ENCODE data around the gene CALML5.

The CALML5 gene

DNA sequence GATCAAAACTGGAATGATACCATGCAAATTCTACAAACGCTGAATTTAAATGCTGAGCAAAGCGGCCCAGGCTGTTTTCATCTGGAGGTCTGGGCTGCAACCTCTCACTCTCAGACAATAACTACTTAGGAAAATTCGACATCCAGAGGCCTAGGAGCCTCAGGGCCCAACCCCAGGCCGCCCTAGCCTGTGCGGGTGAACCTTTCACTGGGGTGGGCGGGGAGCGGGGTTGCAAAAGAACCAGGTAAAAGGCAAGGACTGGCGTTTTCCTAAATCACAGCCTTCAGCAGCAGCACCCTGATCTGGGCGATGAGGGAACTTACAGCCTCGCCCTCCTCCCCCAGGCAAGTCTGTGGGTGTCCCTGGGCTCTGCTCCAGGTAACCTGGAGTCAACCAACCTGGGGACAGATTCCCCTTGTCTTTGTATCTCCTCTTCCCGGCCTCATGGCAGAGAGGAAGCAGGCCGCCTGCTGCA is 33.4 kb downstream of the CALML5 start:
- DNase-seq (ENCODE audit: low read depth in 2 of 3, low spot score in 2 of 3), result no peak

DNA sequence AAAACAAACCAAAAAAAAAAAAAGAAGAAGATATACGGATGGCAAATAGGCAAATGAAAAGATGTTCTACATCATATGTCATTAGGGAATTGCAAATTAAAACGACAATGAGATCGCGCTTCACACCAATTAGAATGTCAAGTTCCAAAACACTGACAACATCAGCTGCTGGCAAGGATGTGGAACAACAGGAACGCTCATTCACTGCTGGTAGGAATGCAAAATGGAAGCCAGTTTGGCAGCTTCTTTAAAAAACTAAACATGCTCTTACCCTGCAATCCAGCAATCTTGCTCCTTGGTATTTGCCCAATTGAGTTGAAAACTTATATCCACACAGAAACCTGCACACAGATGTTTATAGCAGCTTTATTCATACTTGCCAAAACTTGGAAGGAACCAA is 34.8 kb downstream of the CALML5 start:
- no peak for DNase-seq (ENCODE audit: low read depth in 2 of 3, low spot score in 2 of 3)

DNA sequence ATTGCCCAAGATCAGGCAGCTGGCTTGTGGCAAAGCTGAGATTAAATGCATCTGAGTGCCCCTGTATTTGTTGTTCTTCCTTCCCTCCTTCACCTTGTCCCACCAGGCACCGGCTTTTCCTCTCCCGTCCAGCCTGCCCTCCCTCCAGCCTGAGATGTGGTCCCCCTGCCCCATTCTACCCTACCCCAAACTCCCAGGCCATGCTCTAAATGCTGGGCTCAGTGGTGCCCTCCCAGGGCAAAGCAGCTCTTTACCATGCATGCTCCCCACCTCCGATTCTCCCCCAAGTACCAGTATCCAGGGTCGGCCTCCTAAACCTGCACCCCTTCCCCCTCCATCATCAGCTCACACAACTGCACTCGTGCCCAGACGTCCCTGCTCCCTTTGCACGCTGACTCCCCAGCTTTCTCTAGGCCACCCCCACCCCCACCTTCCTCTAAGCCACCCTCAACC is 36.5 kb downstream of the CALML5 start:
- DNase-seq (ENCODE audit: low read depth in 2 of 3, low spot score in 2 of 3), result no peak

DNA sequence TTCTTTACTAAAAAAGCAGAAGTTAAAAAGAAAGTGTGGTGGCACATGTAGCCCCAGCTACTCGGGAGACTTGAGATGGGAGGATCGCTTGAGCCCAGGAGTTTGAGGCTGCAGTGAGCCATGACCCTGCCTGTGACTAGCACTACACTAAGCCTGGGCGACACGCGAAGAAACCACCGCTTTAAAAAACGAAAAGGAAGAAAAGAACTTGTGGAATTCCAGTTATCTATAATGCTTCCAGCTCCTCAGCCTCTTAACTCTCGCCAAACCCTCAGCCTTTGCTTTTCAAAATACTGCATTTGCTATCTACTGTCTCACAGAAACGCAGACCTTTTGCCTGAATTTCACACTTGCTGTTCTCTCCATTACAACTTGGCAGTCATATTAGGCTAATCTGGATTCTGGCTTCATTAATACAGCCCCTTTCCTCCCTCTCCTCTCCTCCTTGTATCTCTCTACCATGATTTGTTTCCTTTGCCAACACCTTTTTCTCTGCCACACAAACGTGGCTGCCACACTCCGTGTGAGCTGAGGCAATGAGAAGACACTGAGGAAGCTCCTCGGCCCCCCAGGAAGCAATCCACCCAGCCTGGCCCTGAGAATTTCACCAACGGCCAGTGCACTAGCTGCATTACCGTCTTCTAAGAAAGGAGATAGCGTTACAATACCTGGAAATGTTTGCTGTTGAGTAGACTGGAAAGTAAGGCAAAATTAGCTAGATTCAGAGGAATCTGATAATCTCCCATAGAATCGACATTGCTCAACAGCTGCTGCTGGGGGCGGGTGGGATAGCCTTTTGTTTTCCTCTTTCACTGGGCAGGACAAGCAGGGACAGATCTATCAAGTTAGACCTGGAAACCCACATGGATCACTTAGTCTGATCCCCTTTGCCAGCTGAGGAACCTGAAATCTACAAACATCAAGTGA is 37.2 kb downstream of the CALML5 start:
- no peak for DNase-seq (ENCODE audit: low read depth in 2 of 3, low spot score in 2 of 3)

DNA sequence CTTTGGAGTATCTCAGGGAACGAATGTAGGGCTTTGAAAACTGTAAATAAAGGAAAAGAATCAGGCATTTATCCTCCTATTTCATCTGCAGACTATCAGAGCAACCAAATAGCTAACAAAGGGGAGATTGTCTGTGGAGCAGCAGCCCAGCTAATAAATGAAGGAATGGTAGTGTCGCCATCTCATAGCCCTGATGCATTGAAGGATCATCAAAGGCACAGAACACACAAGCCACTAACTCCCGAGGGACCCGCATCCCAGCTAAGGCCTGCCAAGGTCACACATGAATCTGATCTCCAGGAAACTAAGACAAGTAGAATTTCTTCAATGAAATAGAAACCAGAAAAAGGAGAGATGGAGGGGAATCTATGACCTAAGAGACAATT is 38.2 kb downstream of the CALML5 start:
- no peak for DNase-seq (ENCODE audit: low read depth in 2 of 3, low spot score in 2 of 3)

DNA sequence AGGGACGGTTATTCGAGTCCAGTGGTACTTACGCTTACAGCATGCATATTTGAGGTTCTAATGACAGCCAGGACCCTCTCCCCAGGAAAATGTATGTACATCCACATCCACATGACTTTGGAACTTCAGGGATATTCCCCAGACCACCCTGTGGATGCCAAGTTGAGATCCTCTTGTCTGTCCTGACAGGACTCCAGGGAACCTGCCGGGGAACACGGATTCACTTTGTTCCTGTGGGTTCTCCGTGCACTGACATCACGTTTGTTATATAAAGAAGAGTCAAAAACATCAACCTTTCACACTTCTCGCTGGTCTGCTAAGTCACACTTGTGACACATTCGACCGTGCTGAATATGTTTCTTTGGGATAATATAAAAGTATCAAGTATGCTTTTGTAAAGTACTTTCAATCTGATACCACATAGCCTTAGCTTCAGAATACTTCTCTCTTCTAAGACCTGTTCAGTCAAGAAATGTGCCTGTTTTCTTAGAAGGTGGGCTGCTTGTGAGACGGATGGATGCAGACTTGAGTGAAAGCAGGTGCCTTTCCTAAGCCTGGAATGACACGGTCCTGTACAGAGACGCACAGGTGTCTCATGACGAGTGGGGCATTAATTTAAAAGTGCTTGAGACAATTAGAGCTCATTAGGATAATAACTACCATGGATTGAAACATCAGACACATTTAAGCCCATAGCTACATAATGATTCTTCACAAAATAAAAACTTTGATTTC is 38.7 kb downstream of the CALML5 start:
- no peak for DNase-seq (ENCODE audit: low read depth in 2 of 3, low spot score in 2 of 3)

DNA sequence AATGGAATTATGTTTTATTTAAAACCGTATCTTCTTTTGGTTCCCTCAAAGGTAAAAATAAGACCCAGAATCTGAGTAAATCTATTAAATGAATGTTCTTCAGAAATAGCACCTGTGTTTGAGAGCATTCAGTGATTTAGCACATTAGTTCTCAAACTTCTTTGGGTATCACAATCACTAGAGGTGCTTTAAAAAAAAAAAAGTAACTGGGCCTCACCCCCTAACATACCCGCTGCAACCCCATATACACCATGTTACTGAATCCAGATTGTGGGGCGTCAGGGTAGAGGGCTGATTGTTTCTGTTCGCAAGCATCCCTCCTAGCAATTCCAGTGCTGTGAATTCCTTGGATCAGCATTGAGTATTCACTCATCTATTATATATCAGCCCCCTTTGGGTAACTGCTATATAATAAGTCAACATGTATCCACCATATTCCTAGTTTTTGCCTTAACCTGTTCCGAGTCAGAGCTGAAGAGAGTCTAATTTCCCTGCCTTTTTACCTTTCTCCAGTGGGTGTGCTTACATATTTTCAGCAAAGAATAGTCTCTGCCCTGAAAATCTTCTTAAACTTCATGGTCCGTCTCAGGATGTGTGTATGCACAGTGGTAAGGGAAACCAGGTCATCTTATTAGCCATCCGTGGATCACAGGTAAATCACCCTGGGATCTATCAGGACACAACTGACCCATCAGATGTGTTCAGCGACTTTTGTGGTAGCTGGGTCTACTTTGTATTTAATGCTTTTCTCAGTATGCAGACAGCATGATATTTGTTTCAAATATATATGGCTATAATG is 40.2 kb downstream of the CALML5 start:
- no peak for DNase-seq (ENCODE audit: low read depth in 2 of 3, low spot score in 2 of 3)

DNA sequence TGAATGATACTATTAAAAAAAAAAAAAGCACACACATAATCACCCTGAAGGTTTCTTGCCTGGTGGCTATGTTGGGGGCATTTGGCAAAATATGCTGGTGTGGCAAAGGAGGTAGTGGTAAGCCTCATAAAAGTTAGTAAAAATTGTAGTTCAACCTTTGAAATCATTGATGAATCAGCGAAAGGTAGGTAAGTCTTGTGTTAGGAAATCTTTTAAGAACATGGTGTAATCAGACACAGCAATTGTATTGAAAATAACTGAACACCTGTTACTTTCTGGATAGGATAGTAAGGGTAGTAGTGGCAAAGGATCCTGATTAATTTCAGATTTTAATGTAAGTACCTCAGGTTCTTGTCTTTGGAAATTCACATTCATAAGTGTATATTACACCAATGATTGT is 40.9 kb downstream of the CALML5 start:
- DNase-seq (ENCODE audit: low read depth in 2 of 3, low spot score in 2 of 3), result no peak

DNA sequence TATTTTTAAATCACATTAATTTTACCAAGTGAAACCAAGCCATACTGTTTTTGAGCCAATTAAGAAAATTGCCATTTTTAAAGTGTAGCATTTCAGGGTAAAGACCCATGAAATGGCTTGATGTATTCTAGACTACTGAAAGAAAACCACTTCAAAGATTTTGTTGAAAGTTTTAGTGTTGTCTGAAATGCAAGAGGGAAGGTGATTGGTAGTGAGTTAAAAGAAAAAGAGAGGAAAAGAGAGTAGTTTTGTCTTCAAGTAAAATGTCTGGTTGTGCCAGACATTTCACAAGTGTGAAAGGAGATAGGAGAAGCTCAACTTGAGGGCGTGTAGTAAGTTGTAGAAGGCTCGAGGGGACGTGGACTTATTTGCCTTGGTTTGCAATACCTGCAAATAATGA is 41.6 kb downstream of the CALML5 start:
- no peak for DNase-seq (ENCODE audit: low read depth in 2 of 3, low spot score in 2 of 3)

DNA sequence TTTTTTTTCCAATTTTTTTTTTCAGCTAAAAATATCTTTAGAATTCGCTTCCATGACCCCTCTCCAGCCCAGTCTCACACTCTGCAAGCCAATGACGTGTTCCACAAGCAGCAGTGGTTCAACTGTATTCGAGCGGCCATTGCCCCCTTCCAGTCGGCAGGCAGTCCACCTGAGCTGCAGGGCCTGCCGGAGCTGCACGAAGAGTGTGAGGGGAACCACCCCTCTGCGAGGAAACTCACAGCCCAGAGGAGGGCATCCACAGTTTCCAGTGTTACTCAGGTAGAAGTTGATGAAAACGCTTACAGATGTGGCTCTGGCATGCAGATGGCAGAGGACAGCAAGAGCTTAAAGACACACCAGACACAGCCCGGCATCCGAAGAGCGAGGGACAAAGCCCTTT is 42.8 kb downstream of the CALML5 start:
- no peak for DNase-seq (ENCODE audit: low read depth in 2 of 3, low spot score in 2 of 3)

DNA sequence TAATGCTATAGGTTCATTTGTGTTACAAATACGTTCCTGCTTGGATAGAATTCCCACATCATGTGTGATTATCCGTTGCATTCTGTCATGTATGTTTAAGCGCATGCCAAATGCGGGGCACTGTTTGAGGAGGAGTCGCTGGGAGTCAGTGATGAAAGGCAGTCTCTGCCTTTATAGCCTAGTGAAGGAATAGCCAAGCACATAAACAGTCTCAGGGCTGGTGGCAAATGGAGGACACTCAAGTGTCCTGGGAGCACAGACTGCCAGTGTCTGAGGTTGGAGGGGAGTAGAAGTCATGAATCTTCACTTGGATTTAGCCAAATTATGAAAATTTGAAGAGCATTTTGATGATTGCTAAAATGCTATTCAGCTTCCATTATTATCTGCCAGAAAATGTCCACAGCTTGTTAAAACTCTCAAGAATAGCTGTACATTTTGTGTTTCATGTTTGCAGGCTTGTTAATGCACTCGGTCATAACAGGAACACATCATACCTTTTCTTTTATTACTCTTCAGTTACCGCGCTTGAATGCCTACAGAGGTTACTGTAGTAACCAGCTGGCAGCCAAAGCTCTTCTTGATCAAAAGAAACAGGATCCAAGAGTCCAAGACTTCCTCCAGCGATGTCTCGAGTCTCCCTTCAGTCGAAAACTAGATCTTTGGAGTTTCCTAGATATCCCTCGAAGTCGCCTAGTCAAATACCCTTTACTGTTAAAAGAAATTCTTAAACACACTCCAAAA is 45.5 kb downstream of the CALML5 start:
- no peak for DNase-seq (ENCODE audit: low read depth in 2 of 3, low spot score in 2 of 3)

DNA sequence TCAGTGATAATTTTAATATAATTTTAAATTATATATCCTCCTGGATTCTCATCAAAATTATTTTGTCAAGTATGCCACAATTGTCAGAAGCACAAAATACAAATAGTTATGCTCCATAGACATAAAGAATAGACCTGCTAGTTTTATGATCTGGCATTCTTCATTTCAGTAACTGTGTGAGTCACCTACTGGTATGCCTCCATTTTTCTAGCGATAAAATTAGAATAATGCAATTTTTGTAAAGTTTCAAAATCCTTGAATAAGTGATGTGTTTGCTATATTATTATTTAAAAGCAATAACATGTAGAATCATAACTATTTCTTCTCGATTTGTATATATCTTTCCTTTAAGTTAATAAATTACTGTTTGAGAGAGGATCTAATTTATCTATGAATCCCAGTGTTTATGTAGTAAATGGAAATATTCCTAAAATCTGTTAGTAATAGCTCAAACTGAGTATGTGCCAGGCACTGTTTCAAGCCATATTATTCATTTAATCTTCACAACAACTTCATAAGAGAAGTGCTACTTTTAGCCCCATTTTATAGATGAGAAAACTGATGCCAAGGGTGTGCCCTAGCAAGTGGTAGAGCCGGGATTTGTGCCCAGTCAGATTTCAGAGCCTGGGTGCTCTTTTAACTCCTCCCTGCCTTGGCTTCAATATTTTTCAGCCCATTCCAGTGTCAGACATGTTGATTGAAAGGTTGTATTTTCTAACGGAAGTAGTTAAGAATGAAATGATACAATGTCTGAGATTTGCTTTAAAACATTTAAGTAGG is 48.6 kb downstream of the CALML5 start:
- no peak for DNase-seq (ENCODE audit: low read depth in 2 of 3, low spot score in 2 of 3)

DNA sequence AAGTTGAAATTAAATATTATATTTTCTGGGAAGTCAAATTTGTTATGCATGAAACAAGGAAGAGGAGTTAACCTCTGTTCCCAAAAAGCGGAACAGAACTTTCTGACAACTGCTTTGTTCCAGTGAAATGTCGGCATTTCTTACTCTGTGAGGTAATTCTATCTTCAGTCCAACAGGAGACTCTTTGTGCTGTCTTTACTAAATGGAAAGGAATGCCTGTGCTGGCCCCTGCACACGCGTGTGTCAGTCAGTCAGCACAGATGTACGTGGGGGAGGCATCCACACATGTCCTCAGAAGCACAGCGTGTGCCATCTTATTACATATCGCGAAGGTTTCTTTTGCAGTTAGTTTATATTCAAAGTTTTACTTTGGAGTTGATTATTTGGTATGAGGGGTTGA is 49.5 kb downstream of the CALML5 start:
- DNase-seq (ENCODE audit: low read depth in 2 of 3, low spot score in 2 of 3), result no peak

DNA sequence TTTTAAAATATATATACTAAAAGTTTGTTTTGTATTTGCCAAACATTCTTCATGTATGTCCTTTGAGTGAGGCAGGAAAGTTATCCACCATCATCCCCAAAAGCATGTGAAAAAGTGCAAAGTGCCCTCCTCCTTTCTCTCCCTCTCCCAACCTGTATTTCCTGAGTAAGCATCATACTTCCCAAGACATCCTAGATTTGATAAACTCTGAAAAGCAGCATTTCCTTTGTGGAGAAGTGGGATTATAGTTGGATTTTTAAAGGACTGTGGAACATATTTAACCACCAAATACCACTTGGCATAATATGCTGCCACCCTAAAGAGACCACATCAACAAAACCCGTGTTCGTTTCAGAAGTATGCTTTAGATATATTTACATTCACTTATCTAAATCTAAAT is 50.1 kb downstream of the CALML5 start:
- DNase-seq (ENCODE audit: low read depth in 2 of 3, low spot score in 2 of 3), result no peak

All from activated CD8-positive, alpha-beta memory T cell treated with anti-CD3 and anti-CD28 coated beads for 48 hours (primary cell).